Measurements from ENCODE around the gene HCN2. TPM values are rescaled to one million over a fixed set of nuclear protein-coding genes. Genes with fewer than 3 reads are reported as not detected.
"Not testable (repeated sequence)": the region's sequence is repeated elsewhere in the genome, so short reads cannot be mapped to it uniquely, and the experiment has no call there.

Gene HCN2
- total and polyA plus RNA-seq, 10 donors, result 0.09 to 1.1 (median 0.31) TPM; not detected in 2

DNA sequence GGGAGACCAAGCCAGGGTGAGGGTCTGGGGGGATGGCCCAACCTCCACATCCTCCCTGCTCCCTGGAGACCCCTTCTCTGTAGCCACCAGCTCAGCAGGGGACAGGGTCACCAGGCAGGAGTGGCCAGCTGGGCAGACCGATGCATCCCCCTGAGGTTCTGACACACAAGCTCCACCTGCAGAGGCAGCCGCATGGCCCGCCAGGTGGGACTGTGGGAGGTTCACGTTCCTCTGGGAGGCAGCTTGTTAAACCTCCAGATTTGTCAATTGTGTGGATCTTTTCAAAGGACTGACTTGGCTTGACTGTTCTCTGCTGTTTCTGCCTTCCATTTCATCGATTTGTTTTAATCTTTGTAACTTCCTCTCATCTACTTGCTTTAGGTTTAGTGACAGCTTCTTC is 35.6 kb downstream of the HCN2 start:
- Histone ChIP-seq H3K9me3 (no peaks in the 10 kb centered on the region), H3K27ac (no peak overlapping the region), H3K4me3 (no peak overlapping the region), H3K27me3 (replicated peaks in 1 of 7) (no peaks in the 10 kb centered on the region), H3K4me1 (peaks cover 0 to 14% (median 0%) of the 10 kb centered on the region in 6 donors), H3K36me3 (peaks cover 0 to 97% (median 67%) of the 10 kb centered on the region in 6 donors)
- intact Hi-C loops (cut with DNase I; ENCODE audit: low total_unique reads), result no loop called here
- TF ChIP-seq POLR2AphosphoS5 (IDR thresholded peaks at IDR 0.05) (no peak), POLR2A (IDR thresholded peaks at IDR 0.05) (no peak)
- TF ChIP-seq, protein P1, sequence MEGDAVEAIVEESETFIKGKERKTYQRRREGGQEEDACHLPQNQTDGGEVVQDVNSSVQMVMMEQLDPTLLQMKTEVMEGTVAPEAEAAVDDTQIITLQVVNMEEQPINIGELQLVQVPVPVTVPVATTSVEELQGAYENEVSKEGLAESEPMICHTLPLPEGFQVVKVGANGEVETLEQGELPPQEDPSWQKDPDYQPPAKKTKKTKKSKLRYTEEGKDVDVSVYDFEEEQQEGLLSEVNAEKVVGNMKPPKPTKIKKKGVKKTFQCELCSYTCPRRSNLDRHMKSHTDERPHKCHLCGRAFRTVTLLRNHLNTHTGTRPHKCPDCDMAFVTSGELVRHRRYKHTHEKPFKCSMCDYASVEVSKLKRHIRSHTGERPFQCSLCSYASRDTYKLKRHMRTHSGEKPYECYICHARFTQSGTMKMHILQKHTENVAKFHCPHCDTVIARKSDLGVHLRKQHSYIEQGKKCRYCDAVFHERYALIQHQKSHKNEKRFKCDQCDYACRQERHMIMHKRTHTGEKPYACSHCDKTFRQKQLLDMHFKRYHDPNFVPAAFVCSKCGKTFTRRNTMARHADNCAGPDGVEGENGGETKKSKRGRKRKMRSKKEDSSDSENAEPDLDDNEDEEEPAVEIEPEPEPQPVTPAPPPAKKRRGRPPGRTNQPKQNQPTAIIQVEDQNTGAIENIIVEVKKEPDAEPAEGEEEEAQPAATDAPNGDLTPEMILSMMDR (IDR thresholded peaks at IDR 0.05 in 8 of 11, conservative IDR thresholded peaks at IDR 0.05 in 3 of 11), result no peak
- 90 to 98% (median 95%) methylated on average over 5 of the region's 5 CpGs for WGBS, 5 donors
- no peak for DNase-seq

DNA sequence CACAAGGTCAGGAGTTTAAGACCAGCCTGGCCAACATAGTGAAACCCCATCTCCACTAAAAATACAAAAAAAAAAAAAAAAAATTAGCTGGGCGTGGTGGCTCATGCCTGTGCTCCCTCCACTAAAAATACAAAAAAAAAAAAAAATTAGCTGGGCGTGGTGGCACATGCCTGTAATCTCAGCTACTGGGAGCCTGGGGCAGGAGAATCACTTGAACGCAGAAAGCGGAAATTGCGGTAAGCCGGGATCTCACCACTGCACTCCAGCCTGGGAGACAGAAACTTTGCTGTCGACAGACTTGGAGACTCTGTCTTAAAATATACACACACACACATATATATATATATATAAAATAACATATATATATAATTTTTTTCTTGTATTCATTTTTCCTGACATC is 36.9 kb downstream of the HCN2 start:
- H3K27ac ChIP-seq; intact Hi-C loops (cut with DNase I; ENCODE audit: low total_unique reads); H3K4me3 ChIP-seq; H3K27me3 ChIP-seq (replicated peaks in 1 of 7); DNase-seq; H3K9me3 ChIP-seq: not testable (repeated sequence)
- H3K36me3 ChIP-seq, result peaks cover 0 to 97% (median 57%) of the 10 kb centered on the region in 6 donors
- WGBS, 5 donors, result 94 to 97% (median 95%) methylated on average over 7 of the region's 7 CpGs
- peaks cover 0 to 26% (median 5%) of the 10 kb centered on the region in 6 donors for H3K4me1 ChIP-seq

- Histone ChIP-seq H3K4me1 (peaks cover 10 to 42% (median 21%) of the 10 kb centered on the region in 6 donors), H3K27me3 (replicated peaks in 1 of 7) (no peaks in the 10 kb centered on the region), H3K36me3 (peaks cover 0 to 81% (median 42%) of the 10 kb centered on the region in 6 donors), H3K4me3 (no peak overlapping the region), H3K9me3 (no peaks in the 10 kb centered on the region), H3K27ac (no peak overlapping the region)
- no peak for DNase-seq
- WGBS, 5 donors, result 87 to 92% (median 88%) methylated on average over 13 to 19 of the region's 19 CpGs
- TF ChIP-seq POLR2A (IDR thresholded peaks at IDR 0.05) (no peak), POLR2AphosphoS5 (IDR thresholded peaks at IDR 0.05) (no peak)
- TF ChIP-seq, protein P1 (IDR thresholded peaks at IDR 0.05 in 8 of 11, conservative IDR thresholded peaks at IDR 0.05 in 3 of 11), result peak in 4 of 11 experiments; percentile 14 to 40 (median 21)
- intact Hi-C loops (cut with DNase I; ENCODE audit: low total_unique reads), result no loop called here
Observed at GRCh38 chr19:628168-628567, 38.5 kb downstream of the HCN2 start.

- H3K4me3 ChIP-seq; intact Hi-C loops (cut with DNase I; ENCODE audit: low total_unique reads); H3K27ac ChIP-seq; H3K27me3 ChIP-seq (replicated peaks in 1 of 7); H3K9me3 ChIP-seq; DNase-seq: not testable (repeated sequence)
- peaks cover 0 to 68% (median 31%) of the 10 kb centered on the region in 6 donors for H3K36me3 ChIP-seq
- peaks cover 17 to 53% (median 31%) of the 10 kb centered on the region in 6 donors for H3K4me1 ChIP-seq
- WGBS, 5 donors, result 84 to 91% (median 90%) methylated on average over 24 to 25 of the region's 25 CpGs
Observed at GRCh38 chr19:629515-629914, 39.8 kb downstream of the HCN2 start.

GRCh38 chr19:629961-630714 is 40.5 kb downstream of the HCN2 start:
- Histone ChIP-seq H3K4me3 (no peak overlapping the region), H3K27me3 (replicated peaks in 1 of 7) (no peaks in the 10 kb centered on the region), H3K4me1 (peaks cover 17 to 57% (median 34%) of the 10 kb centered on the region in 6 donors), H3K27ac (no peak overlapping the region), H3K36me3 (peaks cover 0 to 61% (median 25%) of the 10 kb centered on the region in 6 donors), H3K9me3 (no peaks in the 10 kb centered on the region)
- no peak for TF ChIP-seq POLR2AphosphoS5 (IDR thresholded peaks at IDR 0.05)
- no peak for TF ChIP-seq POLR2A (IDR thresholded peaks at IDR 0.05)
- TF ChIP-seq, protein P1 (IDR thresholded peaks at IDR 0.05 in 8 of 11, conservative IDR thresholded peaks at IDR 0.05 in 3 of 11), result no peak
- WGBS, 5 donors, result 92 to 96% (median 95%) methylated on average over 29 to 30 of the region's 30 CpGs
- intact Hi-C loops (cut with DNase I; ENCODE audit: low total_unique reads), result no loop called here
- DNase-seq, result no peak
